ENCODE results near the gene AAMP.
"Not testable (repeated sequence)": the region's sequence is repeated elsewhere in the genome, so short reads cannot be mapped to it uniquely, and the experiment has no call there.

The AAMP gene

GRCh38 chr2:218273908-218274249, 3.9 kb upstream of the AAMP start:
- no peak for DNase-seq

GRCh38 chr2:218273214-218273907, 3.4 kb upstream of the AAMP start:
- not testable (repeated sequence) for DNase-seq

GRCh38 chr2:218272531-218273212, 2.7 kb upstream of the AAMP start:
- peak; percentile 85 for DNase-seq

GRCh38 chr2:218271865-218272530, 2.1 kb upstream of the AAMP start:
- no peak for DNase-seq

DNA sequence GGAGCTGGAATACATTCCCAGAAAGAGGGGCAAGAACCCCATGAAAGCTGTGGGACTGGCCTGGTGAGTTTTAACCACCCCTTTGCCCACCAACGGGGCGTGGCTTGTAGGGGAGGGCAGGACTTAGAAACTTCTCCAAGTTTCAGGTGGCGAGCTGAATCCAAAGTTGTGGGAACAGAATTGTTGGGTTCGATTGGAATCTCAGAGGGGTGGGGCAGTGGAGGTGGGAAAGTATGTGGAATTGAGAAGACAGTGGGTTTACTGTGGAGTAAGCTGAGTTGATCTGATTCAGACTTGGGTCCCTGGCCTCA, 1.5 kb upstream of the AAMP start:
- no peak for DNase-seq

GRCh38 chr2:218270721-218271486, 967 bp upstream of the AAMP start:
- no peak for DNase-seq

GRCh38 chr2:218267259-218267658, 2.7 kb downstream of the AAMP start:
- DNase-seq, result no peak

DNA sequence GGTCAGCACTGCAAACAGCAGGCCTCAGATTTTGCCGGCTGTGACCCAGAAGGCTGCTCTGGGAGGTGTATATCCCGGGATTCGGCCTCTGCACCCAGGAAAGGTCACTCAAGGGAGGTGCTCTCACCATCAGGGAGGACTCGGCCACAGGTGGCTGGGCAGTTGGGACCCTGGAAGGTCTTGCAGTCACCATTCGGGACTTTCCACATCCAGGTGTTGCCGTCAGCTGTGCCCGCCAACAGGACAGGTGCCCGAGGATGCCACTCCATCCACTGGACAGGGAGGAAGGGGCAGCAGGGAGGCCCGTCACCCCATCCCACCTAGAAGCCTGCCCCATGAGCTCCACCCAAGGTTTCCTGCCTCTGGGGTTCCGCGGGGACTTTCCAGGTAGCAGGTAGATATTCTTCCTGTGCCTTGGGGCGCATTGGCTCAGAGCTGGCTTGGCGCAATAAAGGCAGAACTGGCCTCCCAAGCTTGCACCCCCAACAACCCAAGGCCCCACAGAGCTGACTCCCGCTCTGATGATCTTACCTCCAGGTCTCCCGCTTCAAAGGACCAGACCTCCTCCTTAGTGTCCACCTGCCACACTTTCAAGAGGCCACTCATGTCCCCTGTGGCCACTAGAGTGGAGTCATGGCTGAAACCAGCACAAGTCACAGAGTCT, 3.5 kb downstream of the AAMP start:
- no peak for DNase-seq

DNA sequence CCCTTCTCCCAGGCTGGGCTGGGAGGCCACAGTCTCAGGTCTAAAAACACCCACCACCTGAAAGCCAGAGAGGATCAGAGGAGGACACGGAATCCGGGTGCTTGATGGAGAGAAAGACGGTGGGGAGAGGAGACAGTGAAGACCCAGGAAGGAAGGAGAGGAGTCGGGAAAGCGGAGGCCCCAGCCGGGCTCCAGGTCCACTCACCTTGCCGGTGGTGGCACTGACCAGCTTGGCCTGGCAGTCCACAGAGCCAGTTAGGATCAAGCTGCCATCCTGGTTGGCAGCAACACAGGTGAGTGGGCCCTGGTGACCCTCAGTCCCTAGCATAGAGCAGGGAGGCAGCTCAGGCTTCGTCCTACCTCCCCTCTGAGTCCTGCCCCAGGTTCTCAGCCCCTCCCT, 4.3 kb downstream of the AAMP start:
- no peak for DNase-seq

DNA sequence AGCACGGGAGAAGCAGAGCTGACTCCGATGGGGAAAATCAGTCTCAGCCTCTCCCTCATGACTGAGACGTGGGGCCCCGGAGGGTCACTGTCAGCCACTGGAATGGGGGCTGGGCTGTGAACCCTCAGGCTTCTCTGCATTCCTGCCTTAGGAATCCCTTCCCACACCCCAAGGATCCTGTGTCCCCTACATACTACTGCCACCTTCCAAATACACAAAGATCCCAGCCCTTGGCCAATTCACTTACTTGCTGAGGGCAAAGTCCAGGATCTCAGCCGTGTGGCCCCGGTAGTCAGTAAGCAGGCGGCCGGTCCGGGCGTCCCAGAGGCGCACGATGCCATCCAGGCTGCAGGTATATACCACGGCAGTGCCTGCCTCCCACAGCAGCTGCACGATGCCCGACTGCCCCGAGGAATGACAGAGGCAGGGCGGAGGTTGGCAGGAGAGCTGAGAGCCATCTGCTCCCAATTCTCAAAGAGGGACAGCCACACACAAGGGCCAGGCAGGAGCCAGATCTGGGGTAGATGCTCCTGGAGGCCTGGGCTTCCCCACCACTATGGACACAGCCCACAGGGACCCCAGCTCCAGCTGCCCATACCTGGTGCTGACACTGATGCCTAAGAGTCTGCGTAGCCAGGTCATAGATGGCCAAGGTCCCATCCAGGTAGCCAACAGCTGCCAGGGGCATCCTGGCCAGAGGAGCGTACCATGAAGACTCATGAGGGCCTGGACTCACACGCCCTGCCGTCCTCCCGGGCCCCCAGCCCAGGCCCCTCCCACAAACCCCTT, 5.0 kb downstream of the AAMP start:
- DNase-seq, result no peak

DNA sequence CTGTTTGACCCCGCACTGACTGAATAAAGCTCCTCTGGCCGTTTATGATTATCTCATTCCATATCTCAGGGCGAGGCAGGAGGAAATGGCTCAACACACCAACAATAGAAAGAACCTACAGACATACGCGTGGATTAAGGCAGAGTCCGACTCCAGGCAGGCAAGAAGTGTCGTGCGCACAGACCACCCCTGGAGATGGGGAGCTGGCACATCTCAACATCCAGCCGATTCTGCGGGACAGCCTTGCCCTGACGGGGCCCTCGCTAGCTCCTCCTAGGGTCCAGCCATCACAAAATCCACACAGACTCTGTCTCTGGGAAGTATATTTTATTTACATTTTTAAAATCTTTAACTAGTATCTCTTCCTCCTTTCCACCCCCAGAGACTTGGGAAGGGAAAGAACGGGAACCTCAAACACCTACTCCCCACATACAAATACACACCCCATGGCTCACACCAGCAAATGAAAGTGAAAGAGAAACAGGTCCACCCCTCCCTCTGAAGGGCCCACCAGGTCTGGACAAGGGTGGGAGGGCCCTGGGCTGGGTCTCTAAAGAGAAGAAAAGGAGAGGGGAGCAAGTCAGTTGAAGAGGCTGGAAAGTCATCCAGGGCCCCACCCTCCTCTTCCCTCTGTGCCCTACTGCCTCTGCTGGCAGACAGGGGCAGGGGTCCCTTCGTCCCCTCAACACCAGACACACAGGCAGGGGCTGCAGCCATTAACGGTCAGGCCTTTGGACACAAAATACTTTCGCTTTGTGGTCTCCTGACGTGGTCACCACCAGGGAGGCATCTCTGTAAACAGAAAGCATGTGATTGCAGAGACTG, 5.9 kb downstream of the AAMP start:
- DNase-seq, result no peak

GRCh38 chr2:218262631-218263586, 7.0 kb downstream of the AAMP start:
- no peak for DNase-seq

GRCh38 chr2:218262237-218262600, 7.7 kb downstream of the AAMP start:
- DNase-seq, result no peak

- no peak for DNase-seq
These were observed 8.3 kb downstream of the AAMP start for GRCh38 chr2:218261423-218262236.

- no peak for DNase-seq
These were observed 9.1 kb downstream of the AAMP start, which contains the start of gene GPBAR1 for GRCh38 chr2:218260742-218261422. Gene GPBAR1, plus strand, starts transcription at chr2:218261015. Its CDS starts 1,710 bp downstream, at chr2:218262725.

- no peak for DNase-seq
These were observed 9.8 kb downstream of the AAMP start for GRCh38 chr2:218260166-218260565.

GRCh38 chr2:218259099-218259961, 10.6 kb downstream of the AAMP start:
- DNase-seq, result no peak
